K562 (cell line): Measurements from ENCODE around the gene SERTAD1. TPM values are rescaled to one million over a fixed set of nuclear protein-coding genes. Genes with fewer than 3 reads are reported as not detected.
A peak's percentile ranks its signal among the peaks of the same experiment; 100 is the strongest.

Experiments
- BCL6 ChIP-seq: fragments of 250-450 bp; sonication (Bioruptor Pico); IDR thresholded peaks from 2 replicates; pipeline ENCODE4 v1.4.0; 2020
- CBX5 ChIP-seq: IDR thresholded peaks from 2 replicates; pipeline ENCODE4 v1.6.1; 2014; ENCODE audit warnings: low read depth, borderline replicate concordance
- EP400 ChIP-seq: fragments of 450-650 bp; IDR thresholded peaks from 2 replicates; pipeline ENCODE4 v1.6.1; 2017; ENCODE audit warnings: antibody characterized with exemption, mild to moderate bottlenecking, moderate library complexity
- FOXJ3 ChIP-seq: sonication (generic); formaldehyde crosslinking; IDR thresholded peaks from 2 replicates; pipeline ENCODE4 v1.4.0; 2020; ENCODE audit warnings: mild to moderate bottlenecking, missing genetic modification reagents
- HLTF ChIP-seq: fragments of 450-650 bp; IDR thresholded peaks from 2 replicates; pipeline ENCODE4 v1.6.1; 2016
- KDM1A ChIP-seq, 2 experiments: fragments of 450-650 bp; IDR thresholded peaks; 2 replicates each; pipeline ENCODE4 v1.6.1; 2016; ENCODE audit warnings: mild to moderate bottlenecking in 2 of 2
- MTF1 ChIP-seq: fragments of 250-450 bp; sonication (Bioruptor Pico); IDR thresholded peaks from 2 replicates; pipeline ENCODE4 v1.9.0; 2021; ENCODE audit warnings: moderate library complexity, mild to moderate bottlenecking, inconsistent platforms, borderline replicate concordance
- MXI1 ChIP-seq: IDR thresholded peaks from 2 replicates; pipeline ENCODE4 v1.6.1; 2011; ENCODE audit warnings: low read depth, mild to moderate bottlenecking, improper control_type of control experiment, low read length
- MYBL2 ChIP-seq, 2 experiments: fragments of 450-650 bp in 1 of 2; sonication (generic) in 1 of 2; formaldehyde crosslinking in 1 of 2; IDR thresholded peaks; 2 replicates each; pipeline versions ENCODE4 v1.6.1 to v1.8.1; 2017 to 2022; ENCODE audit warnings: borderline replicate concordance in 1 of 2, inconsistent platforms in 1 of 2, low read depth in 1 of 2, mild to moderate bottlenecking in 1 of 2, missing genetic modification reagents in 1 of 2, moderate library complexity in 1 of 2
- NFYB ChIP-seq: IDR thresholded peaks from 2 replicates; pipeline ENCODE4 v1.6.1; 2011; ENCODE audit warnings: mild to moderate bottlenecking, moderate library complexity; ENCODE audit not compliant: insufficient read length; ENCODE audit errors: extremely low read depth
- POLR2AphosphoS5 ChIP-seq: IDR thresholded peaks from 2 replicates; pipeline ENCODE4 v1.6.1; 2011; ENCODE audit warnings: mild to moderate bottlenecking, low read depth, low read length, moderate library complexity; ENCODE audit not compliant: control insufficient read depth, insufficient read depth
- POLR2B ChIP-seq: fragments of 450-650 bp; IDR thresholded peaks from 2 replicates; pipeline ENCODE4 v1.6.1; 2018; ENCODE audit warnings: low read depth; ENCODE audit not compliant: partially characterized antibody
- TEAD1 ChIP-seq, 2 experiments: fragments of 450-650 bp in 1 of 2; sonication (generic) in 1 of 2; formaldehyde crosslinking; IDR thresholded peaks; 2 replicates each; pipeline versions ENCODE4 v1.4.0 to v1.8.0; 2020 to 2022; ENCODE audit warnings: mild to moderate bottlenecking in 2 of 2, missing genetic modification reagents in 1 of 2
- TRIM24 ChIP-seq, 2 experiments: fragments of 450-650 bp; IDR thresholded peaks; 2 replicates each; pipeline ENCODE4 v1.6.1; 2016
- XRCC5 ChIP-seq: fragments of 200-400 bp; formaldehyde crosslinking; IDR thresholded peaks from 2 replicates; pipeline ENCODE4 v1.6.1; 2017; ENCODE audit warnings: low read depth, mild to moderate bottlenecking, low read length
- ZNF3 ChIP-seq: fragments of 250-450 bp; sonication (Bioruptor Pico); IDR thresholded peaks from 2 replicates; pipeline ENCODE4 v1.5.0; 2021; ENCODE audit warnings: mild to moderate bottlenecking, moderate library complexity
- ZNF445 ChIP-seq: fragments of 250-450 bp; sonication (Bioruptor Pico); IDR thresholded peaks from 2 replicates; pipeline ENCODE4 v1.4.0; 2020; ENCODE audit warnings: low read depth, mild to moderate bottlenecking, moderate library complexity
- polyA plus RNA-seq, 8 experiments: library from polyadenylated mRNA; depleted of rRNA in 4 of 8; stranded (reverse) in 5 of 8; unstranded in 3 of 8; fragments of >200 nt; fragmentation: Nextera tagmentation in 2 of 8; fragmentation: Illumina TruSeq in 1 of 8; extraction: Ambion mirVana in 2 of 8; extraction: Trizol in 1 of 8; gene quantifications; 2 replicates each; pipeline versions ENCODE4 v1.2.1 to v1.2.3, GENCODE V29; 2011 to 2014; ENCODE audit warnings: inconsistent platforms in 1 of 8, missing spikeins in 1 of 8
- total RNA-seq, 7 experiments: library from RNA; depleted of rRNA in 6 of 7; stranded (reverse); fragments of >200 nt in 6 of 7; fragmentation: Illumina TruSeq in 2 of 7; extraction: Trizol in 2 of 7; gene quantifications; 2 replicates each; pipeline versions ENCODE4 v1.2.1 to v1.2.3, GENCODE V29; 2011 to 2021; ENCODE audit warnings: low replicate concordance in 1 of 7
- TF ChIP-seq, protein P1 (sequence below), 2 experiments: fragments of 200-800 bp in 1 of 2; sonication (Bioruptor generic) in 1 of 2; sonication (generic) in 1 of 2; formaldehyde crosslinking in 1 of 2; IDR thresholded peaks in 1 of 2; conservative IDR thresholded peaks in 1 of 2; 2 replicates each; pipeline versions ENCODE4 v1.5.0 to v1.6.1; 2016 to 2020; ENCODE audit warnings: missing compliant biosample characterization in 1 of 2, missing genetic modification characterization in 1 of 2, missing genetic modification reagents in 1 of 2
- TF ChIP-seq, protein P2 (sequence below): conservative IDR thresholded peaks from 2 replicates; pipeline ENCODE4 v1.6.1; 2011; ENCODE audit warnings: low read depth, mild to moderate bottlenecking, low read length; ENCODE audit not compliant: control insufficient read depth
- TF ChIP-seq, protein P3 (sequence below): fragments of 450-650 bp; IDR thresholded peaks from 2 replicates; pipeline ENCODE4 v1.6.1; 2017; ENCODE audit warnings: antibody characterized with exemption, mild to moderate bottlenecking

SERTAD1 gene
- total and polyA plus RNA-seq, 9 of the 15 experiments (the other 6 are each of a cell fraction or from before 2014, with no cell fraction given), result 0.15 to 8.7 (median 4.9) TPM

DNA sequence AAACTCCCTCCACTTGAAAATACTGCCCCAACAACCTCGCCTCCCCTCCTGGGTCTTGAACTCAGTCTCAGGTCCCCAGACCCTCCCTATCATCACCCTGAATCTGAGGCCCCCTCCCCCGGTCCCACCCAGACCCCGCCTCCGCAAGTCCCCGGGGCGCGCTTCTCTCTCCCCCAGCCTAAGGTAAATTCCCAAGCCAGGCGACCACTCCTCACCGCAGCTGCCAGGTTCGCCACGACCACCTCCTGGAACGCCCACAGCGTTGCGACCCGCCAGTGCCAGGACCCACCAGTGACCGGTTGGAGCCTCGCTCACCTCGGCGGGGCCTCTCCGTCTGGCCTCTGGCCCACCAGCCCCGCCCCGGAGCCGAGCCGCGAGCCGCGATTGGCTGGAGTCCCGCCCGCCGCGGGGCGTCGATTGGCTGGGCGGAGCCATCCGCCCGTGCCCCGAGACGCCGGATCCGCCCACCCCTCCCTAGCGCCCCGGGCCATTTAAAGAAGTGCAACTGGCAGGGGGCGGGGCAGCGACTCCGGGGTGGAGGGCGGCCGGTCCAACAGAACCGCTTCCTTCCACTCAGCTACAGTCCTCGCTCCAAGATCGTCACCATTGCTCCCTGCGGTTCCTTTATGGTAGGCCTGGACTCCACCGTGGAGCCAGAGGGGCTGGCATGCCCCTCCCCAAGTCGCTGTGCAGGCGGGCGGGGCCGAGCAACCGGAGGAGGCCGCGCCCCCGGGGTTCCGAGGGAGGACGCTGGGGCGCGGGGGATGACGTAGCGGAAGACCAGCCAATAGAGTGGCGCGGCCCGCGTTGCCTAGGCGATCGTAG lies 18.4 kb upstream of the SERTAD1 start, which contains the start of gene SERTAD3 (continued):
- TF ChIP-seq, protein P1, sequence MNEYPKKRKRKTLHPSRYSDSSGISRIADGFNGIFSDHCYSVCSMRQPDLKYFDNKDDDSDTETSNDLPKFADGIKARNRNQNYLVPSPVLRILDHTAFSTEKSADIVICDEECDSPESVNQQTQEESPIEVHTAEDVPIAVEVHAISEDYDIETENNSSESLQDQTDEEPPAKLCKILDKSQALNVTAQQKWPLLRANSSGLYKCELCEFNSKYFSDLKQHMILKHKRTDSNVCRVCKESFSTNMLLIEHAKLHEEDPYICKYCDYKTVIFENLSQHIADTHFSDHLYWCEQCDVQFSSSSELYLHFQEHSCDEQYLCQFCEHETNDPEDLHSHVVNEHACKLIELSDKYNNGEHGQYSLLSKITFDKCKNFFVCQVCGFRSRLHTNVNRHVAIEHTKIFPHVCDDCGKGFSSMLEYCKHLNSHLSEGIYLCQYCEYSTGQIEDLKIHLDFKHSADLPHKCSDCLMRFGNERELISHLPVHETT (CRISPR knock-in tag; conservative IDR thresholded peaks at IDR 0.05 in 1 of 2, IDR thresholded peaks at IDR 0.05 in 1 of 2), result 0 out of 4 replicates have a peak, but pooled peaks of 1 of the 2 experiments have one; percentile 52
- TF ChIP-seq ZNF3 (no peak), MXI1 (peak; percentile 52; the same call in 1 of the 2 replicates), TRIM24 (IDR thresholded peaks at IDR 0.05) (no peak), HLTF (no peak), POLR2B (peak; percentile 69), NFYB (peak; percentile 87), XRCC5 (no peak), POLR2AphosphoS5 (peak; percentile 73), TEAD1 (CRISPR knock-in tag; IDR thresholded peaks at IDR 0.05) (peak in 1 of 2 experiments; percentile 34; a peak in 2 of 4 replicates), BCL6 (CRISPR knock-in tag) (no peak), MTF1 (CRISPR knock-in tag) (no peak), ZNF445 (no peak), FOXJ3 (CRISPR knock-in tag) (no peak), CBX5 (no peak), KDM1A (IDR thresholded peaks at IDR 0.05) (peak in 1 of 2 experiments; percentile 40; a peak in 1 of 4 replicates), EP400 (peak; percentile 33; the same call in 1 of the 2 replicates), MYBL2 (IDR thresholded peaks at IDR 0.05; ENCODE audit: low read depth) (no peak), MYBL2 (CRISPR knock-in tag; IDR thresholded peaks at IDR 0.05; ENCODE audit: borderline replicate concordance) (no peak)
- TF ChIP-seq, protein P2, sequence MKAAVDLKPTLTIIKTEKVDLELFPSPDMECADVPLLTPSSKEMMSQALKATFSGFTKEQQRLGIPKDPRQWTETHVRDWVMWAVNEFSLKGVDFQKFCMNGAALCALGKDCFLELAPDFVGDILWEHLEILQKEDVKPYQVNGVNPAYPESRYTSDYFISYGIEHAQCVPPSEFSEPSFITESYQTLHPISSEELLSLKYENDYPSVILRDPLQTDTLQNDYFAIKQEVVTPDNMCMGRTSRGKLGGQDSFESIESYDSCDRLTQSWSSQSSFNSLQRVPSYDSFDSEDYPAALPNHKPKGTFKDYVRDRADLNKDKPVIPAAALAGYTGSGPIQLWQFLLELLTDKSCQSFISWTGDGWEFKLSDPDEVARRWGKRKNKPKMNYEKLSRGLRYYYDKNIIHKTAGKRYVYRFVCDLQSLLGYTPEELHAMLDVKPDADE, result peak; percentile 65; the same call in 1 of the 2 replicates
- TF ChIP-seq, protein P3, sequence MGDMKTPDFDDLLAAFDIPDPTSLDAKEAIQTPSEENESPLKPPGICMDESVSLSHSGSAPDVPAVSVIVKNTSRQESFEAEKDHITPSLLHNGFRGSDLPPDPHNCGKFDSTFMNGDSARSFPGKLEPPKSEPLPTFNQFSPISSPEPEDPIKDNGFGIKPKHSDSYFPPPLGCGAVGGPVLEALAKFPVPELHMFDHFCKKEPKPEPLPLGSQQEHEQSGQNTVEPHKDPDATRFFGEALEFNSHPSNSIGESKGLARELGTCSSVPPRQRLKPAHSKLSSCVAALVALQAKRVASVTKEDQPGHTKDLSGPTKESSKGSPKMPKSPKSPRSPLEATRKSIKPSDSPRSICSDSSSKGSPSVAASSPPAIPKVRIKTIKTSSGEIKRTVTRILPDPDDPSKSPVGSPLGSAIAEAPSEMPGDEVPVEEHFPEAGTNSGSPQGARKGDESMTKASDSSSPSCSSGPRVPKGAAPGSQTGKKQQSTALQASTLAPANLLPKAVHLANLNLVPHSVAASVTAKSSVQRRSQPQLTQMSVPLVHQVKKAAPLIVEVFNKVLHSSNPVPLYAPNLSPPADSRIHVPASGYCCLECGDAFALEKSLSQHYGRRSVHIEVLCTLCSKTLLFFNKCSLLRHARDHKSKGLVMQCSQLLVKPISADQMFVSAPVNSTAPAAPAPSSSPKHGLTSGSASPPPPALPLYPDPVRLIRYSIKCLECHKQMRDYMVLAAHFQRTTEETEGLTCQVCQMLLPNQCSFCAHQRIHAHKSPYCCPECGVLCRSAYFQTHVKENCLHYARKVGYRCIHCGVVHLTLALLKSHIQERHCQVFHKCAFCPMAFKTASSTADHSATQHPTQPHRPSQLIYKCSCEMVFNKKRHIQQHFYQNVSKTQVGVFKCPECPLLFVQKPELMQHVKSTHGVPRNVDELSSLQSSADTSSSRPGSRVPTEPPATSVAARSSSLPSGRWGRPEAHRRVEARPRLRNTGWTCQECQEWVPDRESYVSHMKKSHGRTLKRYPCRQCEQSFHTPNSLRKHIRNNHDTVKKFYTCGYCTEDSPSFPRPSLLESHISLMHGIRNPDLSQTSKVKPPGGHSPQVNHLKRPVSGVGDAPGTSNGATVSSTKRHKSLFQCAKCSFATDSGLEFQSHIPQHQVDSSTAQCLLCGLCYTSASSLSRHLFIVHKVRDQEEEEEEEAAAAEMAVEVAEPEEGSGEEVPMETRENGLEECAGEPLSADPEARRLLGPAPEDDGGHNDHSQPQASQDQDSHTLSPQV, result no peak
